MM.1S (cell line): ENCODE results near the gene MYOC.

Experiments
- DNase-seq: peaks from one replicate; pipeline ENCODE4 v3.0.0-alpha.2; 2015
- H2AFZ ChIP-seq: fragments of 300-600 bp; sonication (generic); 2 replicates; pipeline ENCODE4 v1.6.0; 2016; ENCODE audit warnings: antibody characterized with exemption, low read length
- H3F3A ChIP-seq: fragments of 300-600 bp; sonication (generic); 2 replicates; pipeline ENCODE4 v1.6.1; 2016; ENCODE audit warnings: mild to moderate bottlenecking, antibody characterized with exemption, low read length, moderate library complexity, mixed read lengths; ENCODE audit not compliant: insufficient read depth
- H3K27ac ChIP-seq: fragments of 300-600 bp; sonication (generic); 2 replicates; pipeline ENCODE4 v1.5.1; 2016; ENCODE audit warnings: mild to moderate bottlenecking, low read length
- H3K27me3 ChIP-seq: fragments of 300-600 bp; sonication (generic); replicated peaks from 2 replicates; pipeline ENCODE4 v1.6.0; 2016; ENCODE audit warnings: low read length; ENCODE audit not compliant: insufficient read depth
- H3K36me3 ChIP-seq: fragments of 300-600 bp; sonication (generic); replicated peaks from 2 replicates; pipeline ENCODE4 v1.6.1; 2016; ENCODE audit warnings: mild to moderate bottlenecking, low read length, mixed read lengths; ENCODE audit not compliant: insufficient read depth
- H3K4me1 ChIP-seq: fragments of 300-600 bp; sonication (generic); 2 replicates; pipeline ENCODE4 v1.6.1; 2016; ENCODE audit warnings: low read length, mixed read lengths
- H3K4me2 ChIP-seq: fragments of 300-600 bp; sonication (generic); 2 replicates; pipeline ENCODE4 v1.6.0; 2016; ENCODE audit warnings: low read depth, low read length
- H3K4me3 ChIP-seq: fragments of 300-600 bp; sonication (generic); 2 replicates; pipeline ENCODE4 v1.5.1; 2016; ENCODE audit warnings: low read length, mixed read lengths
- H3K79me2 ChIP-seq: fragments of 300-600 bp; sonication (generic); 2 replicates; pipeline ENCODE4 v1.6.1; 2016; ENCODE audit warnings: mixed run types, low read length, mixed read lengths
- H3K9ac ChIP-seq: fragments of 300-600 bp; sonication (generic); 2 replicates; pipeline ENCODE4 v1.6.1; 2016; ENCODE audit warnings: low read length, mixed read lengths
- H3K9me2 ChIP-seq: fragments of 300-600 bp; sonication (generic); replicated peaks from 2 replicates; pipeline ENCODE4 v1.6.1; 2016; ENCODE audit warnings: mild to moderate bottlenecking, low read length, mixed read lengths; ENCODE audit not compliant: insufficient read depth
- H3K9me3 ChIP-seq: fragments of 300-600 bp; sonication (generic); replicated peaks from 2 replicates; pipeline ENCODE4 v1.6.1; 2016; ENCODE audit warnings: mild to moderate bottlenecking, low read length, mixed read lengths; ENCODE audit not compliant: insufficient read depth
- H4K20me1 ChIP-seq: fragments of 300-600 bp; sonication (generic); 2 replicates; pipeline ENCODE4 v1.6.1; 2016; ENCODE audit warnings: mild to moderate bottlenecking, low read length, moderate library complexity, mixed read lengths; ENCODE audit not compliant: insufficient read depth
- CTCF ChIP-seq: fragments of 300-600 bp; sonication (generic); IDR thresholded peaks from 2 replicates; pipeline ENCODE4 v1.5.1; 2016; ENCODE audit warnings: antibody characterized with exemption, low read length, mixed read lengths
- EZH2 ChIP-seq: fragments of 300-600 bp; sonication (generic); optimal IDR thresholded peaks from 2 replicates; pipeline ENCODE3; 2017; ENCODE audit warnings: low read depth, mild to moderate bottlenecking, antibody characterized with exemption, low read length, mixed read lengths
- EZH2phosphoT487 ChIP-seq: fragments of 300-600 bp; sonication (generic); IDR thresholded peaks from 2 replicates; pipeline ENCODE4 v1.6.1; 2018; ENCODE audit warnings: antibody characterized with exemption, low read length

The MYOC gene

GRCh38 chr1:171683870-171684269 lies 31.4 kb upstream of the MYOC start:
- TF ChIP-seq CTCF: no peak
- TF ChIP-seq EZH2: no peak
- no peak for TF ChIP-seq EZH2phosphoT487
- H3K9ac ChIP-seq: no peak overlapping the region
- no peaks in the 10 kb centered on the region for H3K36me3 ChIP-seq
- H3K27me3 ChIP-seq: no peaks in the 10 kb centered on the region
- no peak overlapping the region for H2AFZ ChIP-seq
- no peaks in the 10 kb centered on the region for H3K79me2 ChIP-seq
- no peak overlapping the region for H3K27ac ChIP-seq
- H3K4me3 ChIP-seq: no peak overlapping the region
- no peaks in the 10 kb centered on the region for H4K20me1 ChIP-seq
- H3K4me1 ChIP-seq: no peaks in the 10 kb centered on the region
- DNase-seq: no peak
- no peaks in the 10 kb centered on the region for H3F3A ChIP-seq
- H3K9me2 ChIP-seq: no peaks in the 10 kb centered on the region
- H3K9me3 ChIP-seq: no peaks in the 10 kb centered on the region
- H3K4me2 ChIP-seq: no peak overlapping the region

DNA sequence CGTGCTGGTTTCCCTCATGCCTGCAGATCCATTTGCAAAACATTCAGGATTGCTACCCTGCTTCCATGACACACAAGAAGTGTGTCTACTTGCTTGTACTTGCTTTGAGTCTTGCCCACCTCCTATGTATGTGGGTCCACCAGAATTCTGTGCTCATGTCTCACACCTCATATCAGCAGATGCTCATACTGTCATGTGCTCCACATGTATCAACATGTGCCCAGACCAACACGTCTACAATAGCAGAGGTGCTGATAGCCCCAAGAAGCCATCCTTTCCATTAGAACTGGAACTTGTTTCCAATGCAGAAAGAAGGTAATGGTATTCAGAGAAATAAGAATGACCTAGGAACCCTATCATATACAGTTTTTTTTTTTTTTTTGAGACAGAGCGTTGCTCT lies 27.9 kb upstream of the MYOC start:
- no peak overlapping the region for H3K4me2 ChIP-seq
- no peaks in the 10 kb centered on the region for H3K27me3 ChIP-seq
- no peaks in the 10 kb centered on the region for H3K4me1 ChIP-seq
- H2AFZ ChIP-seq: no peak overlapping the region
- no peak overlapping the region for H3K9ac ChIP-seq
- H3F3A ChIP-seq: no peaks in the 10 kb centered on the region
- no peaks in the 10 kb centered on the region for H3K79me2 ChIP-seq
- TF ChIP-seq EZH2: no peak
- no peak for TF ChIP-seq CTCF
- TF ChIP-seq EZH2phosphoT487: no peak
- no peaks in the 10 kb centered on the region for H3K9me2 ChIP-seq
- H3K27ac ChIP-seq: no peak overlapping the region
- H4K20me1 ChIP-seq: no peaks in the 10 kb centered on the region
- no peaks in the 10 kb centered on the region for H3K36me3 ChIP-seq
- DNase-seq: no peak
- no peak overlapping the region for H3K4me3 ChIP-seq
- H3K9me3 ChIP-seq: no peaks in the 10 kb centered on the region

- H4K20me1 ChIP-seq: no peaks in the 10 kb centered on the region
- H3K9me3 ChIP-seq: no peaks in the 10 kb centered on the region
- no peaks in the 10 kb centered on the region for H3K9me2 ChIP-seq
- no peak overlapping the region for H3K4me3 ChIP-seq
- H3K27ac ChIP-seq: no peak overlapping the region
- no peak overlapping the region for H3K4me2 ChIP-seq
- TF ChIP-seq CTCF (no peak), EZH2 (no peak), EZH2phosphoT487 (no peak)
- H3K9ac ChIP-seq: no peak overlapping the region
- H3K27me3 ChIP-seq: no peaks in the 10 kb centered on the region
- H3F3A ChIP-seq: no peaks in the 10 kb centered on the region
- no peaks in the 10 kb centered on the region for H3K36me3 ChIP-seq
- no peak for DNase-seq
- no peaks in the 10 kb centered on the region for H3K4me1 ChIP-seq
- H3K79me2 ChIP-seq: no peaks in the 10 kb centered on the region
- no peak overlapping the region for H2AFZ ChIP-seq
These were observed 24.3 kb upstream of the MYOC start for GRCh38 chr1:171676823-171677222.
